Measurements from ENCODE around the gene ZNF516. TPM values are rescaled to one million over a fixed set of nuclear protein-coding genes. Genes with fewer than 3 reads are reported as not detected.

ZNF516 gene
- total and polyA plus RNA-seq, 2 of the 13 experiments (the other 11 are each of a cell fraction or from before 2014, with no cell fraction given), result 16.6 to 18.7 TPM

DNA sequence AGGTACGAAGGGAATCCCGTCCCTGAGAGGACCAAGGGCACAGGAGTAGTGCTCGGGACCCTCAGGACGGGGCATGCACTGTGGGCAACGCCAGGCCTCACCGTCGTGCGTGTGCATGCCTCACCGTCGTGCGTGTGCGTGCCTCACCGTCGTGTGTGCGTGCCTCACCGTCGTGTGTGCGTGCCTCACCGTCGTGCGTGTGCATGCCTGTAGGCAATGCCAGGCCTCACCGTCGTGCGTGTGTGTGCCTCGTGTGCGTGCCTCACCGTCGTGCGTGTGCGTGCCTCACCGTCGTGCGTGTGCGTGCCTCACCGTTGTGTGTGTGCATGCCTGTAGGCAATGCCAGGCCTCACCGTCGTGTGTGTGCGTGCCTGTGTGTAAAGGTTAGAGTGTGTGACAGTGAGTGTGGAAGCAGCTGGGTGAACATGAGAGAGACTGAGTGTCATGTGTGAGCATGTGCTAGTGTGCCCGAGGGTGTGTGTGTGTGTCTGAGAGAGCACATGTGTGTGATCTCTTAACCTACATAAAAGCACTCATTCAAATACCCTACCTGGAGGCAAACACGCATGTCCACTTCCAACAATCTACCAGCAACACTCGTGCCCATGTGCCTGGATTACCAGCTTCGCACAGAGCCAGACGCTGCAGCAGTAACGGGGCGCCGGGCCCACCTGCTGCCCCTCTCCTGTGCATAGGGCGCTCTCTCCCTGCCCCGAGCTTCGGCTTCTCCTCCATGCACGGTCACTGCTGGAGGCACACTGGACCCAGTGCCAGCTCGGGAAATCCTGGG lies 36.3 kb downstream of the ZNF516 start:
- POLR2A ChIA-PET, result no interaction called here
- Histone ChIP-seq H3K4me1 (ENCODE audit: insufficient read depth, low read length) (peaks cover 35% of the 10 kb centered on the region), H3K27me3 (ENCODE audit: control insufficient read depth in 1 of 2, insufficient read depth in 2 of 2, low read length in 2 of 2) (no peaks in the 10 kb centered on the region), H3K79me2 (ENCODE audit: insufficient read depth, low read length) (peaks cover 99% of the 10 kb centered on the region), H3K27ac (ENCODE audit: extremely low read length, insufficient read depth, low read length) (no peak overlapping the region), H2AFZ (ENCODE audit: low read length) (no peak overlapping the region), H4K20me1 (ENCODE audit: insufficient read depth, low read length) (peaks cover 87% of the 10 kb centered on the region), H3K4me2 (ENCODE audit: low read depth, low read length) (no peak overlapping the region), H3K9me3 (ENCODE audit: low read length) (no peaks in the 10 kb centered on the region), H3K36me3 (replicated peaks in 1 of 2; ENCODE audit: control insufficient read depth in 1 of 2, insufficient read depth in 2 of 2, low read length in 2 of 2) (peaks cover 4 to 41% of the 10 kb centered on the region in 2 experiments; a peak in 4 of 5 replicates), H3K9ac (ENCODE audit: insufficient read depth, low read depth, low read length) (no peak overlapping the region), H3K4me3 (replicated peaks in 1 of 3; ENCODE audit: insufficient read depth in 1 of 3, low read depth in 2 of 3, low read length in 3 of 3) (no peak overlapping the region)
- no peak for DNase-seq (ENCODE audit: low spot score)
- no peak for FAIRE-seq
- no TSS peak for BruUV-seq (replicated peaks)
- intact Hi-C loops (cut with micrococcal nuclease; ENCODE audit: unreplicated experiment) (no loop called here), in situ Hi-C loops (cut with HindIII; ENCODE audit: extremely low pct_ligation_motif_present, low pct_unique_long_range_greater_than_20kb) (no loop called here)
- no peak for ATAC-seq
- CTCF ChIA-PET (ENCODE audit: low intra/inter-chr PET ratio, low total read pairs), result no interaction called here
- TF ChIP-seq NFE2 (CRISPR knock-in tag; IDR thresholded peaks at IDR 0.05) (no peak), ZBTB42 (CRISPR knock-in tag; IDR thresholded peaks at IDR 0.05) (no peak), ZKSCAN8 (CRISPR knock-in tag; IDR thresholded peaks at IDR 0.05; ENCODE audit: borderline replicate concordance) (no peak), CHD2 (IDR thresholded peaks at IDR 0.05; ENCODE audit: low read depth, low read length) (no peak), KLF16 (CRISPR knock-in tag; IDR thresholded peaks at IDR 0.05) (no peak), ZNF30 (CRISPR knock-in tag; IDR thresholded peaks at IDR 0.05) (no peak), HNRNPL (IDR thresholded peaks at IDR 0.05; ENCODE audit: low read depth, low read length) (0 out of 2 replicates have a peak, but pooled peaks have one; percentile 27), AGO2 (optimal IDR thresholded peaks at IDR 0.05; ENCODE audit: low read depth, low read length) (peak; percentile 33), ZBTB38 (CRISPR knock-in tag; IDR thresholded peaks at IDR 0.05) (peak; percentile 73; the same call in 1 of the 2 replicates)
- TF ChIP-seq, protein P1, sequence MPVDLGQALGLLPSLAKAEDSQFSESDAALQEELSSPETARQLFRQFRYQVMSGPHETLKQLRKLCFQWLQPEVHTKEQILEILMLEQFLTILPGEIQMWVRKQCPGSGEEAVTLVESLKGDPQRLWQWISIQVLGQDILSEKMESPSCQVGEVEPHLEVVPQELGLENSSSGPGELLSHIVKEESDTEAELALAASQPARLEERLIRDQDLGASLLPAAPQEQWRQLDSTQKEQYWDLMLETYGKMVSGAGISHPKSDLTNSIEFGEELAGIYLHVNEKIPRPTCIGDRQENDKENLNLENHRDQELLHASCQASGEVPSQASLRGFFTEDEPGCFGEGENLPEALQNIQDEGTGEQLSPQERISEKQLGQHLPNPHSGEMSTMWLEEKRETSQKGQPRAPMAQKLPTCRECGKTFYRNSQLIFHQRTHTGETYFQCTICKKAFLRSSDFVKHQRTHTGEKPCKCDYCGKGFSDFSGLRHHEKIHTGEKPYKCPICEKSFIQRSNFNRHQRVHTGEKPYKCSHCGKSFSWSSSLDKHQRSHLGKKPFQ (CRISPR knock-in tag; IDR thresholded peaks at IDR 0.05; ENCODE audit: insufficient replicate concordance), result no peak
- TF ChIP-seq, protein P2, sequence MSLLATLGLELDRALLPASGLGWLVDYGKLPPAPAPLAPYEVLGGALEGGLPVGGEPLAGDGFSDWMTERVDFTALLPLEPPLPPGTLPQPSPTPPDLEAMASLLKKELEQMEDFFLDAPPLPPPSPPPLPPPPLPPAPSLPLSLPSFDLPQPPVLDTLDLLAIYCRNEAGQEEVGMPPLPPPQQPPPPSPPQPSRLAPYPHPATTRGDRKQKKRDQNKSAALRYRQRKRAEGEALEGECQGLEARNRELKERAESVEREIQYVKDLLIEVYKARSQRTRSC (CRISPR knock-in tag; IDR thresholded peaks at IDR 0.05; ENCODE audit: low read depth), result no peak
- TF ChIP-seq, protein P3, sequence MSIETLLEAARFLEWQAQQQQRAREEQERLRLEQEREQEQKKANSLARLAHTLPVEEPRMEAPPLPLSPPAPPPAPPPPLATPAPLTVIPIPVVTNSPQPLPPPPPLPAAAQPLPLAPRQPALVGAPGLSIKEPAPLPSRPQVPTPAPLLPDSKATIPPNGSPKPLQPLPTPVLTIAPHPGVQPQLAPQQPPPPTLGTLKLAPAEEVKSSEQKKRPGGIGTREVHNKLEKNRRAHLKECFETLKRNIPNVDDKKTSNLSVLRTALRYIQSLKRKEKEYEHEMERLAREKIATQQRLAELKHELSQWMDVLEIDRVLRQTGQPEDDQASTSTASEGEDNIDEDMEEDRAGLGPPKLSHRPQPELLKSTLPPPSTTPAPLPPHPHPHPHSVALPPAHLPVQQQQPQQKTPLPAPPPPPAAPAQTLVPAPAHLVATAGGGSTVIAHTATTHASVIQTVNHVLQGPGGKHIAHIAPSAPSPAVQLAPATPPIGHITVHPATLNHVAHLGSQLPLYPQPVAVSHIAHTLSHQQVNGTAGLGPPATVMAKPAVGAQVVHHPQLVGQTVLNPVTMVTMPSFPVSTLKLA (IDR thresholded peaks at IDR 0.05), result 0 out of 2 replicates have a peak, but pooled peaks have one; percentile 18
- TF ChIP-seq, protein P4, sequence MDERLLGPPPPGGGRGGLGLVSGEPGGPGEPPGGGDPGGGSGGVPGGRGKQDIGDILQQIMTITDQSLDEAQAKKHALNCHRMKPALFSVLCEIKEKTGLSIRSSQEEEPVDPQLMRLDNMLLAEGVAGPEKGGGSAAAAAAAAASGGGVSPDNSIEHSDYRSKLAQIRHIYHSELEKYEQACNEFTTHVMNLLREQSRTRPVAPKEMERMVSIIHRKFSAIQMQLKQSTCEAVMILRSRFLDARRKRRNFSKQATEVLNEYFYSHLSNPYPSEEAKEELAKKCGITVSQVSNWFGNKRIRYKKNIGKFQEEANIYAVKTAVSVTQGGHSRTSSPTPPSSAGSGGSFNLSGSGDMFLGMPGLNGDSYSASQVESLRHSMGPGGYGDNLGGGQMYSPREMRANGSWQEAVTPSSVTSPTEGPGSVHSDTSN (CRISPR knock-in tag; IDR thresholded peaks at IDR 0.05), result no peak
- 97% methylated on average over 48 of the region's 51 CpGs for WGBS (ENCODE audit: low lambda C conversion rate)
